GM19025 (cell line): ENCODE data around the gene ALS2CL.

Experiments
- ATAC-seq: cut with Tn5 transposase; IDR thresholded peaks from one replicate; pipeline ENCODE4 v1.9.1; 2021; ENCODE audit warnings: mild to moderate bottlenecking, low read depth, moderate library complexity; ENCODE audit not compliant: unreplicated experiment

The ALS2CL gene

DNA sequence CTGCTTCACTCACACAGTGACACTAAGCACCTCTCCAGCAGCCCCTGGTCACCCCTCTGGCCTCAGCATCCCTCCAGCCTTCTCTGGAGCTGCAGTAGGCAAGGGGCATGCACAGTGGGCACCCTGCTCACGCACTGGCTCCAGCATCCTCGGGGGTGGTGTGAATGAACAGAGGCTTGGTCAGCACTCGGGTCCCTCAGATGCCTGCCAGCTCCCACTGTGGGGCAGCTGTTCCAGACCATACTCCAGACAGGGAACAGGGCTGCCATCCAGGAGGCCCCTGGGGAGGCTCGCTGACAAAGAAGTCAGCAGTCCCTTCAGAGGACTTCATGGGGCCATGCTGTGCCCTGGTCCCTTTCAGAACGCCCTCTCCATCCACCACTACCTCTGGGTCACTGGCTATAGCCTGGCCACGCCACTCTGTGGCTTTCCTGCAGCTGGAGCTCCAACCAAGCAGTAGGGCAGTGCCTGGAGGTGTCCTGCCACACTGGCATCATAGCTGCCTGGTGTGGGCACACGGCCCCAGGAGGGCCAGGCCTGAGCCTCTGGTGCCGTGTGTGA is 26.3 kb downstream of the ALS2CL start:
- ATAC-seq: no peak

DNA sequence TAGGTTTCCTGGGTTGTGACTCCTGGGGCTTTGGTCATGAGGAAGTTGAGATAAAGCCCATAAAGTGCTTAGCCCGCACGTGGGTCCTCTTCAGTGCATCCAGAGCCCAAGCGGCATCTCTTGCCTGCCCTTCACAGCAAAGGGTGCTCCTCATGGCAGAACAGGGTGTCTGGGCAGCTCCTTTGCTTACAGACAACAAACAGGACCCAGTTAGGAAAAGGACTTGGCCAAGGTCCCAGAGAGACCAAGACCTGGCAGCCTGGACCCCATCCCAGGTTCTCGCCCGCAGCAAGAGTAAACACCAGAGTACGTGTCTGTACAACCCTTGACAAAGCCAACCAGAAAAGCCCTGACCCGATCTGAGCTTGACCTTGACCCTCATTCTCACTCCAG is 27.0 kb downstream of the ALS2CL start:
- ATAC-seq: no peak

DNA sequence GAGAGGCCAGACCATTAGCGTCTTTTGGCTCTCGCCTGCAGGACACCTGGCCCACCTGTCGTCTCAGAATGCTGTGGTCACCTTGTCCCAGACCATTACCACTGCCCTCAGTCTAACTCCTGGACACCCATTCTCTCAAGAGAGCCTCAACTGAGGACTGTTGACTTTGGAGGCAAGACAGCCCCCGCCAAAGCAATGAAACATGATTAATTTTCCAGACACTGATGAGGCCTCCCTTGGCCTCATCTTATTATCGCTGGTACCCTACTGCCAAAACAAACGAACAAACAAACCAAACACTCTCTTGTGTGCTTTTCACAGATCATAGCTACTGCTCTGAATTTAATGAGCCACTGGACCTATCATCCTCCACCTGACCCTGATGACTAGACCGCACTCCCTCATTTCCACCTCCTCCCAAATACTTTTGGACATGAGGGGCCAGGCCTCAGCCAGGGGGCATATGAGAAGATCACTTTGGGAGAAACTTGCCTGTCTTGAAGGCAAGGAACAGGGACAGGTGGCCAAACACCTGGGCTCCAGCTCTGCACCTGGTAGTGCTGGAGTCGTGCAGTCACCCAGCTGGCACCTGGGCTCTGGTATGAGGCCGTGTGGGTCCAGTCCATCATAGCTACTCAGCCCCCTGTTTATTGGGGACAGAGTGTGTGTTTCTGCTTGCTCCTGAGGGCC is 27.6 kb downstream of the ALS2CL start:
- ATAC-seq: no peak

DNA sequence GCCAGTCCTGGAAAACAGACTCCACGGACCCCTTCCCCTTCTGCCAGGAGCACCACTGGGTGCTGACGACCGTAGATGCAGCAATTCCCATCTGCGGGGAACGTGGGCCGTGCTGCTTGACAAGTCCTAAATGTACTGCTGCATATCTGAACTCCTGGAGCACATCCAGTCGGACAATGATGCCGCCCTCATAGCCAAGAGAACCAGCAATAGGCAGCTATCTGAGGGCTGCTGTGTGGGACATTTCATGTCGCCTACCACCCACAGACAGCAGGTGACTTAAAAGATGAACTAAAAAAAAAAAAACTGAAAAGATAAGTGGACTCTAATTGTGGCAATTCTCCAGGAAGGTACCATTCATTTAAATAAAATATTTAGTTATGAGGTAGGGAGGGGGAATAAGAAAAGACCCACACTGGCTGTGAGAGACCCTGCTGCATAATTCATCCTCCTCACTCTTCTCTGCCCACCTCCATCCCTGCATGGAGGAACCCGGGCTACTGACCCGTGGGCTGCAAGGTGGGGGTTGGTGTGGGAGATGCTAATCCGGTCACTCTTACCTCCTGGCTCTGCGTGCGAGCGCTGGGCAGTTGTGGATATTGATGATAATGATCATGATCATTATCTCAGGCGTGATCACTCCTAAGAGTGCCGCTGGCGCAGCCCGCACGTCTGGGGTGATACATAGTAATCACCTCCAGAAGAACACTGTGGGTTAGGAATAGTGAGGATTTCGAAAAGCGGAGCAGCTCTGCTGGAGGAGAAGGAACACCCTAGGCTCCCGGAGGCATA is 28.3 kb downstream of the ALS2CL start:
- no peak for ATAC-seq

DNA sequence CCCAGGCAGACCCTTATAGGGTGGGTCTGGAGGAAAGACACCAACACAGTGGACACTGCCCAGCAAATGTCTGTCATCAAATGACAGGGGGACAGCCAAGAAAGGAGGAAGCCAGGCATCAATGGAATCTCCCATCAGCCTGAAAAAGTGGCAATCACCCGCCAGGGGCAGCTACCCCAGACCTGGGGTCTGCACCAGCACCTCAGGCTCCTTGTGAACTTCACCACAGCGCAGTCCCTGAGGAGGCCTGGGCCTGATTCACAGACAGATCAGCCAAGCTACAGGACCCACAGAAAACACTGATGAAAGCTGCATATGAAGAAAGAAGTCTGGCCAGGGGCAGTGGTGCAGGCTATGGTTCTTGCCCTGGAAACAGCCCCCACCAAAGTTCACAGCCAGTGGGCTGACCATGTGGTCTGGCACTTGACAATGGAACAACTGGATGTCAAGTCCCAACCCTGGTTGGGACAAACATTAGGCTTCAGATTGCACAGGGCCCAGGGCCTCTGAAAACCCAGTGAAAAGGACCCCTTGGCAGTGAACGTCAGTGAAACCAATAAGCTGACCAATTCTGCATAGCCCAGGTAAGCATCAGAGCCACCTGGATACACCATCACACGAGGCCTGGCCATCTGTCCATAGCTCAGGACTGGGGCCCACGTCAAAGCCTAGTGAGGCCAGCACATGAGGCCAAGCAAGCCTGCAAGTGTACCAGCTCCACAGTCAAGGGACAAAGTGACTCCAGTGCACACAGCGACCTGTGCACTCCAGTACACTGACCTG is 29.1 kb downstream of the ALS2CL start:
- ATAC-seq: no peak

DNA sequence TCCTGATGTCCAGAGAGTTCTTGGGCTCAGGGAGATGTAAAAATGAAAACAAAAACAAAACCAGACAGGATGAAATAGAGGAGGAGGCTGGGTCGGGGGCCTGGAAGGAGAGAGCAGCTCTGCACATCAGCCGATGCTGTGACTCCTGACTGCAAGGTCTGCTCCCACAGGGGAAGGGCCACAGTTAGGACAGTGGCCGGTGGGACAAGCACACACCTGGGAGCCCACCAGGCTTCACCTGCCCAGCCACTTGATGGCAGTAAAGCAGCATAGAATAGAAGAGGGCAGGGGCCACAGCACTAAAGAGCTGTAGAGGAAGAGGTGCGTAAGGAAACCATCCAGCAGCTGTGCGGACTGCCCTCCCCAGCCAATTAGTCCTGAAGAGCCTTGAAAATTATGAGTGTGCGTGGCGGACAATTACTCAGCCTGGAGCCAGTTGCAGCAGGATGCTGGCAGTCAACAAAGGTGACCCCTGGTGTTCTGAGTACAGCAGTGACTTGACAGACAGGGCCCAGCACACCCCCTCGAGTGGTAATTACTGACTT is 29.8 kb downstream of the ALS2CL start:
- no peak for ATAC-seq

DNA sequence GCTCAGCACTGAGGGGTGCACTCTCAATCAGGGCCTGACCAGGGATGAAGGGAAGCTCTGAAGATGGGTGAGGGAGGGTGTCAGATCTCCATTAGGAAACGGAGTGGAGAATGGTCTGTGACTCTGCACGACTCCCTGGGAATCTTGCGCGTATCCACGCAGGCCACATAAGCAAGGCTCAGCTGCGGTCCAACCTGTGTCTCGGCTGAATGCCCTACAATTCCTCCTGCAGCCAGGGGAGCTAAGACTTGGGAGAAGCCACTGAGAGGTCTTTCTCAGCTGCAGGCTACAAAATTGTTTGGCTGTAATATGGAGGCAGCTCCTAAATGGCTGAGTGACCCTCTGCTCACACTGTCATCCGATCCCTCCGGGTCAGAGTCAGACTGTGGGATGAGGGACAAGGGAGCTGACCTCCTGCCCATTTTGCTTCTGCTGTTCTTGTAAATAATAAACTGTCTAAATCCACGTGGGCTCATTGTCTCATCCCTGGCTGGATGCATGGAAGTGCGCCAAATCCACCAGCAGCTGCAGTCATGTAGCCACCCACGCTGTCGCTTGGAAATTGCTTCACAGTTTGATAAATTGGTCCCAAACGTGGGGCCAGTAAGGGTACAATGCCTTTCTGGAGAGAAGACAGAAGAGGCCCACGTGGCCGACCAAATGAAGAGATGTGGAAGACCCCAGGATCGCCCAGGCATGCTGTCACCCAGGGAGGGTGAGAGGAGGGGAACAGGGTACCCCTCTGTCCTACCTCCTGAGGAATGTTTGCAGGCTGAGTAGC is 30.5 kb downstream of the ALS2CL start:
- no peak for ATAC-seq

DNA sequence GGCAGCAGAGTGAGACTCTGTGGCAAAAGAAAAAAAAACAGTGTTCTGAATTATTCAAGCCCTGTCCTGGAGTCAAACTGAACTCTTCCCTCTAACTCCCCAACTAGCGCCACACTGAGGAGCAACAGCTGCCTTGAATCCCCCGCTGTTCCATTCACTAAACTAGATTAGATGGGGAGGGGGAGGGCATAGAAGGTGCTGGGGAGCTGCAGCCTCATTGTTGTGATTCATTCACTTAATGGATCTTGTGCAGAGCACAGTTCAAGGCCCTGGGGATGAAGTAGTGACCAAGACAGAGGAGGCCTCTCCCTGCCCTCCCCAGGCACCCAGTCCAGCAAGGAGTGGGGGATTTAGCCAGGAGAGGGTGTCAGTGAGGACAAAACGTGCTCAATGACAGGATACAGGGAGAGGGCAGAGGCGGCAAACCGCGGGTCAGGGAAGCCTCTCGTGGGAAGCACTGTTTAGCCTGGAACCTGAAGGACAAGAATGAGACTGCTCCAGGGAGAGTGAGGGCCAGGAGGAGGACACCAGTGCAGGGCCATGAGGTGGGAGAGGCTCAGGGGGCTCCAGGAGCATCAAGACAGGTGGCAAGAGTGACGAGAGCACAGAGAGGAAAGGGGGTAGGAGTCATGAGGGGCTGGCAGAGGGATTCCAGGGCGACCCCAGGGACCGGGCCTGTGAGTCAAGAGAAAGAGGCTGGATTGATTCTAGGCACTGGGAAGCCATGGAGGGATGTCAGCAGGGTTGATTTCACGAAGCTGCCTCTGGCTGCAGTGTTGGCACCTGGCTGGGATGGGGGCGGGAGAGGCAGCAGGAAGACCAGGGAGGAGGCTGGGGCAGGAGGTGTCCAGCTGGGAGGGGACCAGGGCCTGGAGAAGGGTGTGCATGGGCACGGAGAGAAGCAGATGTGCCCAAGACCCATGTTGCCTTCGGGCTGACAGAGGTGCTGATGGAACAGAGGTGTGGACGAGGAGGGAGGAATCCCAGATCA is 31.4 kb downstream of the ALS2CL start:
- no peak for ATAC-seq

DNA sequence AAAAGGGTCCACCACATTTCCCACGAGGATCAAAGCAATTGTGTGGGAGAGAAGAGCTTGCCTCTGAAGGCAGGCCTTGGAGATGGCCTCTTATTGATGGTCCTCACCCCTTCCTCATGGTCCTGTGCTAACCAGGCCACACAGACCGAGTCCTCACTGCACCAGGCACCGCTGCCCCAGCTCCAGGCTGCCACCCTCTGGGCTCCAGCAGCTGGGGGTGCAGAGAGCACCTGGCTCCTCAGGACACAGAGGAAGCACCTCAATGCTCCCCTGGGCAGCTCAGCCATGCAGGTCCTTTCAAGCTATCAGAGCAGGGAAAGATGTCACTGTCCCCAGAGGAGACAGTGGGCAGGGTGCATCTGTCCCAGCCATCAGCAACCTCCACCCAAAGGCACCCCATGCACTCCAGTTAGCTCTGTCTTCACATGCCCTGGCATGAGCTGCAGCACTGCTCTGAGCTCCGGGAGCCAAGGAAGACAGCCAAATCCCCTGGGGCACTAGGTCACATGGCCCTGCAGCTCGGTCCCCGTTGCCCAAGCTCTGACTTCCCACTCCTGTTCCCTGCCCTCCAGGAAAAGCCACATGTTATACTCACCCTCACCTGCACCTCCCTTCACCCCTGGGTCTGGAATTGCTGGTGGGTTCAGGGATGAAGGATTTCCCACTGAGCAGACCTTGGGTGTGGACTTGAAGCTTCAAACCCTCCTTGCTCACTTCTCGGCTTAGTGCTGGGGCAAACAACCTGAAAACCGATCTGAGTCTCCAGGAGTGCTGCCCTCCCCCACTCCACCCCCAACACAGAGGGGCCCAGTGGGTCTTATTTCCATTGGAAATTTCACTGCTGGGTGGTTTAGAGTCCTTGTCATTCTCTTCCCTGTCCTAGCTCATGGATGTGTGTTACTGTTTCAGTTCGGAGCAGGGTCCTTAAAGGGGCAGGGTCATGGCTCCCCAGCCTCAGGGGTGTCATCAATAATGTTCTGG is 32.6 kb downstream of the ALS2CL start:
- no peak for ATAC-seq

DNA sequence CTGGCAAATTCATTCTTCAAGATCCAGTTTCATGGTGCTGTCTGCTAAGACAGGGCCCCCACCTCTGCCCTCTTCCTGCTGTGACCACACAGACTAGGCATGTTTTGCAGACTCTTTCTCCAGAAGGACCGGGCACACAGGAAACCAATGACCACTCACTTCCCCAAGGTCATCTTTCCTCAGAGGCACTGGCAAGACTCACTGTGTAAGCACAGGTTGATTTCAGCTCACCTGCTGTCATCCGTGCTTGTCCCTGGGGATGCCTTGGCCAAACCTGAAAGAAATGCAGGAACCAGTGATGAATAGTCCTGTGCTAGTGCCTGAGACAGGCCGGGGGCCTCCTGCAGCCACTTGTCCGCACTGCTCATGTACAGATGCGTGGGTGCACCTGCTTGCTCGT is 33.5 kb downstream of the ALS2CL start:
- ATAC-seq: no peak

DNA sequence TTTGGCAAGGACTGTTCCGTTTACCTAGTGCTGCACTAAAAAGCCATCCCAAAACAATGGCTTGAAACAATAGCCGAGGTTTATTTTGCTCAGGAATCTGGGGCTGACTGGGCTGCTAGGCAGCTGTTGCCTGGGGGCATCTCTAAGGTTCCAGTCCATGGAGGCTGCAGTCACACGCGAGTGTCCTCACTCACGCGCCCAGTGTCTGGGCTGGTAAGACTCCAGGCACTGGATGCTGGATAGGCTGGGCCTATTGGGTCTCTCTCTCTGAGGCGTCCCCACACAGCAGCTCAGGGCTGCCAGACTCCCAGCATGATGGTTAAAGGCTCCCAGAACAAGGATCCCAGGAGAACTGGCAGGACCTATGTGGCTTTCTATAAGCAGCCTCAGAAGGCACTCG is 34.2 kb downstream of the ALS2CL start:
- no peak for ATAC-seq

DNA sequence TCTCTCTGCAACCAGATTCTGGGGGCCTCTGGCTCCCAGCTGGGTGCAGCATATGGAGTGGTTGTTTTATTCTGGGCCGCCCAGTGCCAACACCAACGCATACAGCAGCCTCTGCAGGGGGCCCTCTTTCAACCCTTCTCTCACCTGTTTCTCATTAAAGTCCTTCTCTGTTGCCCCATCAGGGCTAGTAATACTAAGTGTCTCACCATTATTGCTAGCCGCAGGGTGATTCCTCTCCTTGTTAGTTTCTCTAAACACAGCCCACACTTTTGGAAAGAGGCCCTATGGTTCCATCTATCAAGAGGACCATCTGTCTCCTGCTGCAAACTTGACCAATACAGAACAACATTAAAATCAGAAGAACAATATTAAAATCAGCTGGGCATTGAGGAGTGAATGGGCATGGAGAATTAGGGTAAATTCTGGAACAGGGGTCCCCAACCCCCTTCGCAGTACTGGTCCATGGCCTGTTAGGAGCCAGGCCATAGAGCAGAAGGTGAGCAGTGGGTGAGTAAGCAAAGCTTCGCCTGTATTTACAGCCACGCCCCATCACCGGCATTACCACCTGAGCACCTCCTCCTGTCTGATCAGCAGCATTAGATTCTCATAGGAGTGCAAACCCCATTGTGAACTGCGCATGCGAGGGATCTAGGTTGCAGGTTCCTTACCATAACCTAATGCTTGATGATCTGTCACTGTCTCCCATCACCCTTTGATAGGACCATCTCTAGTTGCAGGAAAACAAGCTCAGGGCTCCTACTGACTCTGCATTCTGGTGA is 36.5 kb downstream of the ALS2CL start:
- ATAC-seq: no peak

DNA sequence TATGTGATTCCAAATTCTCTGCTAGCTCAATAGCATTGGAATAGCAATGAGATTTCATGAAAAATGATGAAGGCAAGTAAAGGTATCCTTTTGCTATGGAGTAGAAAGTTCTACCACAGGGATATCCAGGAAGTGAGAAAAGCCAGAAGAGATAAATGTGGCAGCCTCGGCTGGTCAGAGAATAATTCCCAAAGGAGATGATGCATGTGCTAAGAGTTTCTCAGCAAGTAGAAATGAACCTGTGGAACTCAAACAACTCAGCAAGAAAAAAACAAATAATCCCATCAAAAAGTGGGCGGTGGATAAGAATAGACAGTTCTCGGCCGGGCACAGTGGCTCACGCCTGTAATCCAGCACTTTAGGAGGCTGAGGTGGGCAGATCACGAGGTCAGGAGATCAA is 38.2 kb downstream of the ALS2CL start:
- ATAC-seq: no peak

DNA sequence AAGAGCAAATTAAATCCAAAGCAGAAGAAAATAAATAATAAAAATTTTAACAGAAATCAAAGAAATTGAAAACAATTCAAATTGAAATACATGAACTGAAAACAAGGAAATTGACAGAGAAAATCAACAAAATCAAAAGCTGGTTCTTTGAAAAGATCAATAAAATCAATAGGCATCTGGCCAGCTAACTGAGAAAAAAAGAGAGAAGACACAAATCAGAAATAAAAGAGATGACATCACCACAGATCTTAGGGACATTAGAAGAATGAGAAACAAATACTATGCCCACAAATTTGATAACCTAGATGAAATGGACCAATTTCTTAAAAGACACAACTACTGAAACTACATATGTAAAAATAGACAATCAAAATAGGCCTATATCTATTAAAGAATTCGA is 42.4 kb downstream of the ALS2CL start:
- ATAC-seq: no peak

DNA sequence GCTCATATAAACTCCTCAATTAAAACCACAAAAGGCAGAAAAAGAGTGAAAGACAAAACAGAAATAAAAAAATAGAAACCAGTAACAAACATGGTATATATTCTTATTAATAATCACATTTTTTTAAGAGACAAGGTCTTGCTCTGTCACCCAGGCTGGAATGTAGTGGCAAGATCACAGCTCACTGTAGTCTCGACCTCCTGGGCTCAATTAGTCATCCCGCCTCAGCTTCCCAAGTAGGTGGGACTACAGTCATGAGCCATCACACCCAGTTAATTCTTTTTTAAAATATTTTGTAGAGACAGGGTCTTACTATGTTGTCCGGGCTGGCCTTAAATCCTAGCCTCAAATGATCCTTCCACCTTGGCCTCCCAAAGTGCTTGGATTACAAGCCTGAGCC is 44.0 kb downstream of the ALS2CL start:
- no peak for ATAC-seq

DNA sequence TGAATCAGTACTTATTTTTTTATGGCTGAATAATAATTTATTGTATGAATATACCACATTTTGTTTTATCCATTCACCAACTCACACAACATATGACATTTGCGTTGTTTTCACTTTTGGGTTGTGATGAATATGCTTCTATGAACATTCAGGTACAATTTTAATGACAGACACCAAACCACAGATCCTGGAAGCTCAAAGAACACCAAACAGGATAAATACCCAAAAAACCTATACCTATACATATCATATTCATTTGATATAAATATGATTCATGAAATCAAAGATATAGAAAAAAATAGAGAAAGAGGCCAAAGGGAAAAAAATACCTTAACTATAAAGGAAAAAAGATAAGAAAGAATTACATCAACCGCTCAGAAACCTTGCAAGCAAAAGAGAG is 45.4 kb downstream of the ALS2CL start:
- ATAC-seq: no peak

DNA sequence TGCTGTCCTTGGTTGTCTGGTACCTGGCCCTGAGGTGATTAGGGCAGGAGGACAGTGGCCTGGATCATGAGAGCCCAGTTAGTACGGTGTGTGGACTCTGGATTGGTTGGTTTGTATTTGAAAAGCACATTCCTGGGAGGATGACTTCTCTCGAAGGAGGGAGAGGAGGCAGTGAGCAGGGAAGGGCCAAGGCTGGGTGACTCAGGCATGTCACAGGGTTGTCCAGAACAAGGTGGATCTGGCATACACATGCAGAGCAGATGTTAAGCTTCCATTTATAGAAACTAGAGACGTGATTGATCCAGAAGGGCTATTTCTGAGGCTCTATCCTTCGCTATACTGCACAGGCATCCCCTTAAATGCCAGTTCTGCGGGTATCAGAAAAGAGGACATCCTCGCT is 46.8 kb downstream of the ALS2CL start:
- ATAC-seq: no peak
